NCI-H1092 (cell line): ENCODE data around the gene UMODL1.

Experiments
- DNase-seq: peaks from one replicate; lab custom pipeline; 2025; lab: John Stamatoyannopoulos, UW

The UMODL1 gene

GRCh38 chr21:42191064-42191463 is 119.9 kb downstream of the UMODL1 start:
- DNase-seq = no peak

- DNase-seq = no peak
Observed at GRCh38 chr21:42191696-42192595, 120.8 kb downstream of the UMODL1 start.
